Hepatocyte (in vitro differentiated cells): ENCODE measurements around the gene THY1.
"Not testable (repeated sequence)": the region's sequence is repeated elsewhere in the genome, so short reads cannot be mapped to it uniquely, and the experiment has no call there.

Experiments
- CTCF ChIP-seq: fragments of 200-600 bp; sonication (generic); IDR thresholded peaks from 2 replicates; pipeline ENCODE4 v1.5.1; 2016; ENCODE audit warnings: antibody characterized with exemption, mild to moderate bottlenecking; ENCODE audit not compliant: poor library complexity
- EZH2 ChIP-seq: fragments of 200-600 bp; sonication (generic); IDR thresholded peaks from 2 replicates; pipeline ENCODE4 v1.6.1; 2016; ENCODE audit warnings: antibody characterized with exemption, mild to moderate bottlenecking, borderline replicate concordance

- TF ChIP-seq EZH2, CTCF: not testable (repeated sequence)
Measured at GRCh38 chr11:119455241-119455640, 32.3 kb upstream of the THY1 start.
